IMR-90 (cell line): ENCODE results near the gene ZSWIM5. TPM values are rescaled to one million over a fixed set of nuclear protein-coding genes. Genes with fewer than 3 reads are reported as not detected.

Experiments
- ATAC-seq: fragments of 200-7000 bp; cut with Tn5 transposase; 2 replicates; pipeline ENCODE4 v1.9.1; 2020; ENCODE audit warnings: low read depth, mild to moderate bottlenecking, moderate library complexity
- BruUV-seq: library from RNA; stranded (reverse); fragments of 400-500 nt; replicated peaks from 2 replicates; lab custom pipeline; 2021; lab: Mats Ljungman, UMichigan
- CTCF ChIA-PET: fragments of 300-600 bp; formaldehyde crosslinking; extraction: SDS; loops from one replicate; lab custom pipeline; 2021; ENCODE audit warnings: antibody characterized with exemption; lab: Yijun Ruan, JAX
- POLR2A ChIA-PET: fragments of 300-600 bp; sonication (Branson Sonifier 250); formaldehyde crosslinking; loops from one replicate; lab custom pipeline; 2022; ENCODE audit warnings: antibody characterized with exemption; ENCODE audit not compliant: unreplicated experiment; lab: Charles Lee
- DNase-seq: peaks from one replicate; pipeline ENCODE4 v3.0.0; 2013
- H2AFZ ChIP-seq: replicated peaks from 2 replicates; pipeline ENCODE3; 2013; ENCODE audit warnings: low read length, mild to moderate bottlenecking; ENCODE audit not compliant: poor library complexity
- H2AK5ac ChIP-seq: 2 replicates; pipeline ENCODE4 v1.6.1; 2013; ENCODE audit warnings: low read depth, low read length, inconsistent platforms
- H2AK9ac ChIP-seq: replicated peaks from 2 replicates; pipeline ENCODE3; 2013; ENCODE audit warnings: mild to moderate bottlenecking, low read depth, low read length, moderate library complexity; ENCODE audit not compliant: poor library complexity
- H2BK120ac ChIP-seq: 2 replicates; pipeline ENCODE4 v1.6.1; 2013; ENCODE audit warnings: low read depth, low read length, inconsistent platforms
- H2BK15ac ChIP-seq: 3 replicates; pipeline ENCODE4 v1.6.1; 2013; ENCODE audit warnings: low read depth, low read length, inconsistent platforms
- H2BK20ac ChIP-seq: 2 replicates; pipeline ENCODE4 v1.6.1; 2013; ENCODE audit warnings: low read depth, mild to moderate bottlenecking, inconsistent platforms, low read length, moderate library complexity
- H2BK5ac ChIP-seq: 2 replicates; pipeline ENCODE4 v1.6.1; 2013; ENCODE audit warnings: mild to moderate bottlenecking, low read depth, low read length, inconsistent platforms; ENCODE audit not compliant: poor library complexity, severe bottlenecking
- H3K14ac ChIP-seq: replicated peaks from 2 replicates; pipeline ENCODE4 v1.6.1; 2013; ENCODE audit warnings: low read depth, low read length, inconsistent platforms
- H3K18ac ChIP-seq: 2 replicates; pipeline ENCODE4 v1.6.1; 2013; ENCODE audit warnings: low read depth, low read length, control low read depth
- H3K23ac ChIP-seq: 2 replicates; pipeline ENCODE4 v1.6.1; 2013; ENCODE audit warnings: low read depth, low read length, inconsistent platforms
- H3K27ac ChIP-seq: 2 replicates; pipeline ENCODE4 v1.5.1; 2013; ENCODE audit warnings: mild to moderate bottlenecking, control low read depth, low read length; ENCODE audit not compliant: insufficient read depth
- H3K27me3 ChIP-seq: 2 replicates; pipeline ENCODE4 v1.6.1; 2013; ENCODE audit warnings: low read length; ENCODE audit not compliant: control insufficient read depth, insufficient read depth
- H3K36me3 ChIP-seq: 2 replicates; pipeline ENCODE4 v1.6.1; 2013; ENCODE audit warnings: low read length, mixed read lengths; ENCODE audit not compliant: control insufficient read depth, insufficient read depth
- H3K4ac ChIP-seq: 2 replicates; pipeline ENCODE4 v1.6.1; 2013; ENCODE audit warnings: low read depth, low read length, inconsistent platforms
- H3K4me1 ChIP-seq: 2 replicates; pipeline ENCODE4 v1.6.1; 2013; ENCODE audit warnings: low read length, mixed read lengths; ENCODE audit not compliant: control insufficient read depth, insufficient read depth
- H3K4me2 ChIP-seq: 2 replicates; pipeline ENCODE4 v1.6.1; 2013; ENCODE audit warnings: low read depth, mild to moderate bottlenecking, control low read depth, low read length, moderate library complexity
- H3K4me3 ChIP-seq: 2 replicates; pipeline ENCODE4 v1.5.1; 2013; ENCODE audit warnings: low read depth, mild to moderate bottlenecking, control low read depth, low read length, moderate library complexity; ENCODE audit not compliant: insufficient read depth
- H3K56ac ChIP-seq: 2 replicates; pipeline ENCODE4 v1.6.1; 2013; ENCODE audit warnings: low read length, inconsistent platforms; ENCODE audit not compliant: insufficient read depth; ENCODE audit errors: extremely low read depth
- H3K79me1 ChIP-seq, 2 experiments: 2 replicates each; pipeline ENCODE4 v1.6.1; 2013; ENCODE audit warnings: low read length in 2 of 2, inconsistent platforms in 1 of 2, low read depth in 1 of 2
- H3K9ac ChIP-seq: 2 replicates; pipeline ENCODE4 v1.6.1; 2013; ENCODE audit warnings: low read depth, low read length, control low read depth
- H3K9me1 ChIP-seq: 2 replicates; pipeline ENCODE4 v1.6.1; 2013; ENCODE audit warnings: low read length, inconsistent platforms; ENCODE audit not compliant: insufficient read depth
- H3K9me3 ChIP-seq: 2 replicates; pipeline ENCODE4 v1.6.1; 2013; ENCODE audit warnings: low read length; ENCODE audit not compliant: control insufficient read depth, insufficient read depth
- H4K20me1 ChIP-seq: 2 replicates; pipeline ENCODE4 v1.6.1; 2013; ENCODE audit warnings: low read length, inconsistent platforms; ENCODE audit not compliant: insufficient read depth
- H4K5ac ChIP-seq: 2 replicates; pipeline ENCODE4 v1.6.1; 2013; ENCODE audit warnings: mild to moderate bottlenecking, low read depth, low read length, control low read depth
- H4K8ac ChIP-seq, 2 experiments: 2 replicates each; pipeline ENCODE4 v1.6.1; 2013; ENCODE audit warnings: low read depth in 2 of 2, low read length in 2 of 2, control low read depth in 1 of 2, inconsistent platforms in 1 of 2
- H4K91ac ChIP-seq: 2 replicates; pipeline ENCODE4 v1.6.1; 2013; ENCODE audit warnings: low read depth, low read length, inconsistent platforms; ENCODE audit not compliant: insufficient read depth
- BHLHE40 ChIP-seq: fragments of 150-350 bp; IDR thresholded peaks from 2 replicates; pipeline ENCODE4 v1.6.1; 2016; ENCODE audit warnings: mild to moderate bottlenecking, low read depth, low read length
- CEBPB ChIP-seq: IDR thresholded peaks from 2 replicates; pipeline ENCODE4 v1.6.1; 2012; ENCODE audit warnings: low read depth, low read length, improper control_type of control experiment
- CHD1 ChIP-seq: IDR thresholded peaks from 2 replicates; pipeline ENCODE4 v1.6.1; 2012; ENCODE audit warnings: low read depth, low read length, improper control_type of control experiment
- CTCF ChIP-seq: conservative IDR thresholded peaks from 2 replicates; pipeline ENCODE4 v1.5.1; 2012; ENCODE audit warnings: mild to moderate bottlenecking, low read depth, low read length, improper control_type of control experiment
- ELK1 ChIP-seq: fragments of 150-350 bp; IDR thresholded peaks from 2 replicates; pipeline ENCODE4 v1.6.1; 2016; ENCODE audit warnings: low read depth, mild to moderate bottlenecking, low read length, moderate library complexity, borderline replicate concordance
- FOS ChIP-seq: fragments of 150-350 bp; IDR thresholded peaks from 2 replicates; pipeline ENCODE4 v1.6.1; 2016; ENCODE audit warnings: low read depth, low read length
- MAFK ChIP-seq: IDR thresholded peaks from 2 replicates; pipeline ENCODE4 v1.6.1; 2012; ENCODE audit warnings: low read depth, low read length, improper control_type of control experiment
- MAZ ChIP-seq: IDR thresholded peaks from 2 replicates; pipeline ENCODE4 v1.6.1; 2012; ENCODE audit warnings: low read depth, mild to moderate bottlenecking, low read length, improper control_type of control experiment, moderate library complexity, borderline replicate concordance
- MXI1 ChIP-seq: IDR thresholded peaks from 2 replicates; pipeline ENCODE4 v1.6.1; 2012; ENCODE audit warnings: low read depth, mild to moderate bottlenecking, low read length, moderate library complexity, borderline replicate concordance
- NFE2L2 ChIP-seq: fragments of 150-350 bp; IDR thresholded peaks from 2 replicates; pipeline ENCODE4 v1.6.1; 2016; ENCODE audit warnings: low read depth, mild to moderate bottlenecking, low read length
- POLR2A ChIP-seq: IDR thresholded peaks from 2 replicates; pipeline ENCODE4 v1.6.1; 2012; ENCODE audit warnings: mild to moderate bottlenecking, low read depth, low read length
- RAD21 ChIP-seq: IDR thresholded peaks from 2 replicates; pipeline ENCODE4 v1.6.1; 2012; ENCODE audit warnings: low read length, improper control_type of control experiment
- RCOR1 ChIP-seq: IDR thresholded peaks from 2 replicates; pipeline ENCODE4 v1.6.1; 2012; ENCODE audit warnings: mild to moderate bottlenecking, low read length, improper control_type of control experiment; ENCODE audit not compliant: insufficient replicate concordance
- RFX5 ChIP-seq: IDR thresholded peaks from 2 replicates; pipeline ENCODE4 v1.8.0; 2012; ENCODE audit warnings: low read depth, mild to moderate bottlenecking, low read length, moderate library complexity
- SMC3 ChIP-seq: fragments of 150-350 bp; IDR thresholded peaks from 2 replicates; pipeline ENCODE4 v1.6.1; 2016; ENCODE audit warnings: low read depth, mild to moderate bottlenecking, antibody characterized with exemption, low read length, moderate library complexity
- WGBS, 2 experiments: methylation state at CpG; one replicate each; pipeline versions ENCODE4 v1.1.5 to v1.1.7; 2013; ENCODE audit warnings: missing lambda C conversion rate in 2 of 2; ENCODE audit not compliant: insufficient read length in 1 of 2; ENCODE audit errors: extremely low coverage in 2 of 2; 5-methylcytosine and 5-hydroxymethylcytosine counted together
- dilution Hi-C: fragments of 300-500 bp; cut with HindIII; formaldehyde crosslinking; loops from one replicate; pipeline ENCODE4 v1.14.3; 2018; ENCODE audit warnings: low sequenced_read_pairs; ENCODE audit not compliant: unreplicated experiment
- in situ Hi-C: fragments of 300-500 bp; cut with MboI; formaldehyde crosslinking; loops from 3 replicates; pipeline ENCODE4 v1.14.3; 2019; ENCODE audit warnings: low sequenced_read_pairs, inconsistent platforms, mixed read lengths
- intact Hi-C: fragments of 100-400 bp; cut with micrococcal nuclease; formaldehyde crosslinking; loops from 2 replicates; pipeline ENCODE4 v1.10.0; 2022
- polyA plus RNA-seq, 3 experiments: library from polyadenylated mRNA; depleted of rRNA; stranded (reverse); fragments of >200 nt; gene quantifications; 2 replicates each; pipeline ENCODE4 v1.2.3, GENCODE V29; 2012; ENCODE audit warnings: low replicate concordance in 1 of 3
- total RNA-seq: library from RNA; depleted of rRNA; stranded (reverse); fragments of >200 nt; gene quantifications from 2 replicates; pipeline ENCODE4 v1.2.3, GENCODE V29; 2012
- TF ChIP-seq, protein P1 (sequence below): fragments of 150-350 bp; IDR thresholded peaks from 2 replicates; pipeline ENCODE4 v1.6.1; 2017; ENCODE audit warnings: mild to moderate bottlenecking, antibody characterized with exemption, low read length, low read depth

ZSWIM5 gene
- total and polyA plus RNA-seq, 2 of the 4 experiments (the other 2 are of a cell fraction): under 0.01 to 0.03 TPM

- no peak overlapping the region for H2BK5ac ChIP-seq
- peaks cover 6% of the 10 kb centered on the region for H3K36me3 ChIP-seq
- H3K27me3 ChIP-seq: no peaks in the 10 kb centered on the region
- no peak overlapping the region for H3K9ac ChIP-seq
- H2AK5ac ChIP-seq: no peak overlapping the region
- no peak overlapping the region for H3K18ac ChIP-seq
- no peak overlapping the region for H3K4ac ChIP-seq
- no peak overlapping the region for H2AFZ ChIP-seq
- no CpG with 5 or more reads among the region's 4 CpGs for WGBS, 2 experiments
- H2BK15ac ChIP-seq: no peak overlapping the region
- H2AK9ac ChIP-seq: no peak overlapping the region
- dilution Hi-C loops: no loop called here
- ATAC-seq (0 out of 2 replicates have a peak, but pooled peaks have one; percentile 44), DNase-seq (peak; percentile 30)
- H4K8ac ChIP-seq: no peak overlapping the region
- H3K4me1 ChIP-seq: peaks cover 2% of the 10 kb centered on the region; the same call in 1 of the 2 replicates
- peak overlapping the region; percentile 19; the same call in 1 of the 2 replicates for H3K4me2 ChIP-seq
- in situ Hi-C loops: no loop called here
- no peak overlapping the region for H4K91ac ChIP-seq
- no peak overlapping the region for H3K4me3 ChIP-seq
- H3K27ac ChIP-seq: no peak overlapping the region
- no peak overlapping the region for H2BK20ac ChIP-seq
- H3K56ac ChIP-seq: no peak overlapping the region
- H3K79me1 ChIP-seq: peaks cover 7 to 19% of the 10 kb centered on the region in 2 experiments; a peak in 2 of 4 replicates
- no peaks in the 10 kb centered on the region for H3K9me3 ChIP-seq
- H3K14ac ChIP-seq: 0 out of 2 replicates have a peak overlapping the region, but pooled peaks have one; percentile 39
- H3K23ac ChIP-seq: peak overlapping the region; percentile 50; the same call in 1 of the 2 replicates
- ChIA-PET CTCF (no interaction called here), POLR2A (interaction anchor here (0.6 kb wide), 1 partner anchor 67 kb away, joined by 4 read pairs; no protein-coding TSS in a partner anchor)
- intact Hi-C loops: no loop called here
- TF ChIP-seq CEBPB (no peak), RAD21 (no peak), SMC3 (no peak), CTCF (no peak), CHD1 (no peak), ELK1 (no peak), POLR2A (no peak), FOS (no peak), MAZ (no peak), BHLHE40 (no peak), NFE2L2 (no peak), MAFK (no peak), RCOR1 (no peak), RFX5 (no peak), MXI1 (no peak)
- TF ChIP-seq, protein P1, sequence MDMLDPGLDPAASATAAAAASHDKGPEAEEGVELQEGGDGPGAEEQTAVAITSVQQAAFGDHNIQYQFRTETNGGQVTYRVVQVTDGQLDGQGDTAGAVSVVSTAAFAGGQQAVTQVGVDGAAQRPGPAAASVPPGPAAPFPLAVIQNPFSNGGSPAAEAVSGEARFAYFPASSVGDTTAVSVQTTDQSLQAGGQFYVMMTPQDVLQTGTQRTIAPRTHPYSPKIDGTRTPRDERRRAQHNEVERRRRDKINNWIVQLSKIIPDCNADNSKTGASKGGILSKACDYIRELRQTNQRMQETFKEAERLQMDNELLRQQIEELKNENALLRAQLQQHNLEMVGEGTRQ: no peak
- H2BK120ac ChIP-seq: no peak overlapping the region
- no peaks in the 10 kb centered on the region; the same call in 1 of the 2 replicates for H3K9me1 ChIP-seq
- no peak overlapping the region for H4K5ac ChIP-seq
- no peaks in the 10 kb centered on the region for H4K20me1 ChIP-seq
- BruUV-seq: no TSS peak
Observed at GRCh38 chr1:44970317-44970716, 236.1 kb downstream of the ZSWIM5 start.
